Rectal smooth muscle tissue (tissue), 1 donor: ENCODE data around the gene RPL10.

Experiments used
- H3K27ac ChIP-seq: one replicate; pipeline ENCODE4 v1.7.0; 2013; ENCODE audit warnings: low read depth, low read length, inconsistent platforms
- H3K27me3 ChIP-seq: one replicate; pipeline ENCODE4 v1.7.0; 2013; ENCODE audit warnings: low read length; ENCODE audit not compliant: control insufficient read depth, insufficient read depth
- H3K36me3 ChIP-seq: one replicate; pipeline ENCODE4 v1.7.0; 2013; ENCODE audit warnings: low read length; ENCODE audit not compliant: control insufficient read depth, insufficient read depth
- H3K4me1 ChIP-seq: one replicate; pipeline ENCODE4 v1.7.0; 2013; ENCODE audit warnings: low read length; ENCODE audit not compliant: control insufficient read depth, insufficient read depth
- H3K4me3 ChIP-seq: one replicate; pipeline ENCODE4 v1.7.0; 2013; ENCODE audit warnings: low read length
- H3K9ac ChIP-seq: one replicate; pipeline ENCODE4 v1.7.0; 2013; ENCODE audit warnings: low read length

RPL10 gene

GRCh38 chrX:154444755-154445246, 46.6 kb downstream of the RPL10 start:
- peaks cover 9% of the 10 kb centered on the region for H3K4me1 ChIP-seq
- peak overlapping the region; percentile 65 for H3K4me3 ChIP-seq
- peaks cover 22% of the 10 kb centered on the region for H3K36me3 ChIP-seq
- H3K27ac ChIP-seq: no peak overlapping the region
- peak overlapping the region; percentile 35 for H3K9ac ChIP-seq
- H3K27me3 ChIP-seq: no peaks in the 10 kb centered on the region

GRCh38 chrX:154445776-154446175, 47.6 kb downstream of the RPL10 start:
- Histone ChIP-seq H3K27me3 (no peaks in the 10 kb centered on the region), H3K4me1 (peaks cover 9% of the 10 kb centered on the region), H3K4me3 (no peak overlapping the region), H3K9ac (no peak overlapping the region), H3K36me3 (peaks cover 22% of the 10 kb centered on the region), H3K27ac (no peak overlapping the region)

- Histone ChIP-seq H3K36me3 (peaks cover 22% of the 10 kb centered on the region), H3K9ac (no peak overlapping the region), H3K4me3 (no peak overlapping the region), H3K27me3 (no peaks in the 10 kb centered on the region), H3K4me1 (peaks cover 9% of the 10 kb centered on the region), H3K27ac (no peak overlapping the region)
Observed at GRCh38 chrX:154446430-154446829, 48.3 kb downstream of the RPL10 start.

GRCh38 chrX:154448484-154448883, 50.3 kb downstream of the RPL10 start:
- Histone ChIP-seq H3K36me3 (peaks cover 22% of the 10 kb centered on the region), H3K27ac (no peak overlapping the region), H3K9ac (no peak overlapping the region), H3K4me1 (peaks cover 9% of the 10 kb centered on the region), H3K27me3 (no peaks in the 10 kb centered on the region), H3K4me3 (no peak overlapping the region)

GRCh38 chrX:154449618-154450017, 51.4 kb downstream of the RPL10 start:
- H3K4me1 ChIP-seq: peaks cover 9% of the 10 kb centered on the region
- H3K4me3 ChIP-seq: no peak overlapping the region
- H3K27me3 ChIP-seq: no peaks in the 10 kb centered on the region
- H3K27ac ChIP-seq: no peak overlapping the region
- H3K9ac ChIP-seq: no peak overlapping the region
- H3K36me3 ChIP-seq: peaks cover 22% of the 10 kb centered on the region

- Histone ChIP-seq H3K4me3 (no peak overlapping the region), H3K9ac (no peak overlapping the region), H3K27ac (no peak overlapping the region), H3K4me1 (peaks cover 2% of the 10 kb centered on the region), H3K36me3 (peaks cover 22% of the 10 kb centered on the region), H3K27me3 (no peaks in the 10 kb centered on the region)
Observed at GRCh38 chrX:154450312-154450711, 52.1 kb downstream of the RPL10 start.
